K562 (cell line): ENCODE data around the gene NFIC. TPM values are rescaled to one million over a fixed set of nuclear protein-coding genes. Genes with fewer than 3 reads are reported as not detected.
A peak's percentile ranks its signal among the peaks of the same experiment; 100 is the strongest.

ENCODE experiments used
- BCOR ChIP-seq: fragments of 450-650 bp; IDR thresholded peaks from 2 replicates; pipeline ENCODE4 v1.6.1; 2016
- DLX4 ChIP-seq: fragments of 250-450 bp; sonication (Bioruptor Pico); IDR thresholded peaks from 2 replicates; pipeline ENCODE4 v1.6.1; 2021; ENCODE audit warnings: mild to moderate bottlenecking
- ESRRA ChIP-seq: fragments of 450-650 bp; IDR thresholded peaks from 2 replicates; pipeline ENCODE4 v1.6.1; 2014; ENCODE audit warnings: low read depth, mild to moderate bottlenecking, moderate library complexity, borderline replicate concordance
- HDAC2 ChIP-seq: fragments of 450-650 bp; IDR thresholded peaks from 2 replicates; pipeline ENCODE4 v1.6.1; 2016; ENCODE audit warnings: mild to moderate bottlenecking
- HMGN3 ChIP-seq: IDR thresholded peaks from 2 replicates; pipeline ENCODE4 v1.6.1; 2011; ENCODE audit warnings: borderline replicate concordance, low read depth, mild to moderate bottlenecking, mixed read lengths, low read length; ENCODE audit not compliant: insufficient read length; ENCODE audit errors: extremely low read depth
- KAT8 ChIP-seq: fragments of 450-650 bp; IDR thresholded peaks from 2 replicates; pipeline ENCODE4 v1.6.1; 2016; ENCODE audit warnings: low read depth, mild to moderate bottlenecking
- KLF6 ChIP-seq: fragments of 250-450 bp; sonication (Bioruptor Pico); IDR thresholded peaks from 2 replicates; pipeline ENCODE4 v1.4.0; 2020; ENCODE audit warnings: mild to moderate bottlenecking, moderate library complexity, borderline replicate concordance
- MTA1 ChIP-seq: fragments of 450-650 bp; IDR thresholded peaks from 2 replicates; pipeline ENCODE4 v1.6.1; 2017; ENCODE audit warnings: borderline replicate concordance
- NFIX ChIP-seq: fragments of 250-450 bp; sonication (Bioruptor Pico); IDR thresholded peaks from 2 replicates; pipeline ENCODE4 v1.4.0; 2020; ENCODE audit warnings: low read depth, mild to moderate bottlenecking, moderate library complexity
- NR2C2 ChIP-seq, 2 experiments: fragments of 200-800 bp in 1 of 2; sonication (Bioruptor generic) in 1 of 2; sonication (generic) in 1 of 2; formaldehyde crosslinking in 1 of 2; IDR thresholded peaks; 2 replicates each; pipeline versions ENCODE4 v1.6.1 to v1.8.0; 2016 to 2022; ENCODE audit warnings: mild to moderate bottlenecking in 1 of 2, missing compliant biosample characterization in 1 of 2, missing genetic modification characterization in 1 of 2, missing genetic modification reagents in 1 of 2
- NR4A1 ChIP-seq, 2 experiments: fragments of 250-450 bp in 1 of 2; fragments of 450-650 bp in 1 of 2; sonication (Bioruptor Pico) in 1 of 2; IDR thresholded peaks; 2 replicates each; pipeline versions ENCODE4 v1.4.0 to v1.6.1; 2016 to 2020; ENCODE audit warnings: mild to moderate bottlenecking in 2 of 2, missing compliant biosample characterization in 1 of 2, missing genetic modification characterization in 1 of 2, moderate library complexity in 1 of 2
- PREB ChIP-seq: sonication (generic); formaldehyde crosslinking; IDR thresholded peaks from 2 replicates; pipeline ENCODE4 v1.8.1; 2023; ENCODE audit warnings: mild to moderate bottlenecking, missing genetic modification reagents
- STAG1 ChIP-seq: sonication (generic); formaldehyde crosslinking; IDR thresholded peaks from 2 replicates; pipeline ENCODE4 v1.5.0; 2020; ENCODE audit warnings: missing genetic modification reagents, borderline replicate concordance
- U2AF2 ChIP-seq: fragments of 200-400 bp; formaldehyde crosslinking; optimal IDR thresholded peaks from 2 replicates; pipeline ENCODE3; 2017; ENCODE audit warnings: low read depth, mild to moderate bottlenecking, low read length
- ZBTB43 ChIP-seq: sonication (generic); formaldehyde crosslinking; IDR thresholded peaks from 2 replicates; pipeline ENCODE4 v1.8.0; 2023; ENCODE audit warnings: mild to moderate bottlenecking, missing genetic modification reagents
- ZNF121 ChIP-seq: sonication (generic); formaldehyde crosslinking; conservative IDR thresholded peaks from 2 replicates; pipeline ENCODE4 v1.8.0; 2022; ENCODE audit warnings: missing genetic modification reagents
- polyA plus RNA-seq, 8 experiments: library from polyadenylated mRNA; depleted of rRNA in 4 of 8; stranded (reverse) in 5 of 8; unstranded in 3 of 8; fragments of >200 nt; fragmentation: Nextera tagmentation in 2 of 8; fragmentation: Illumina TruSeq in 1 of 8; extraction: Ambion mirVana in 2 of 8; extraction: Trizol in 1 of 8; gene quantifications; 2 replicates each; pipeline versions ENCODE4 v1.2.1 to v1.2.3, GENCODE V29; 2011 to 2014; ENCODE audit warnings: inconsistent platforms in 1 of 8, missing spikeins in 1 of 8
- total RNA-seq, 7 experiments: library from RNA; depleted of rRNA in 6 of 7; stranded (reverse); fragments of >200 nt in 6 of 7; fragmentation: Illumina TruSeq in 2 of 7; extraction: Trizol in 2 of 7; gene quantifications; 2 replicates each; pipeline versions ENCODE4 v1.2.1 to v1.2.3, GENCODE V29; 2011 to 2021; ENCODE audit warnings: low replicate concordance in 1 of 7
- TF ChIP-seq, protein P1 (sequence below), 2 experiments: IDR thresholded peaks; 2 replicates each; pipeline ENCODE4 v1.6.1; 2011; ENCODE audit warnings: borderline replicate concordance in 1 of 2, control low read depth in 1 of 2, low read depth in 1 of 2, low read length in 1 of 2, mild to moderate bottlenecking in 1 of 2, mixed read lengths in 1 of 2, moderate library complexity in 1 of 2; ENCODE audit not compliant: insufficient read depth in 1 of 2, insufficient read length in 1 of 2, poor library complexity in 1 of 2, severe bottlenecking in 1 of 2; ENCODE audit errors: extremely low read depth in 1 of 2
- TF ChIP-seq, protein P2 (sequence below): sonication (generic); formaldehyde crosslinking; IDR thresholded peaks from 2 replicates; pipeline ENCODE4 v1.8.0; 2022; ENCODE audit warnings: missing genetic modification reagents, mild to moderate bottlenecking, borderline replicate concordance

Gene NFIC
- total and polyA plus RNA-seq, 9 of the 15 experiments (the other 6 are each of a cell fraction or from before 2014, with no cell fraction given): 0.71 to 62.1 (median 6.9) TPM

- TF ChIP-seq ESRRA (peak; percentile 34; the same call in 1 of the 2 replicates), PREB (no peak), HDAC2 (peak; percentile 74), BCOR (no peak), NR2C2 (CRISPR knock-in tag; IDR thresholded peaks at IDR 0.05) (no peak), NR2C2 (tag; IDR thresholded peaks at IDR 0.05) (peak; percentile 48; the same call in 1 of the 2 replicates), NR4A1 (CRISPR knock-in tag; IDR thresholded peaks at IDR 0.05) (no peak), NR4A1 (tag; IDR thresholded peaks at IDR 0.05) (no peak), HMGN3 (peak; percentile 65), STAG1 (no peak), U2AF2 (no peak), ZBTB43 (CRISPR knock-in tag) (no peak), NFIX (CRISPR knock-in tag) (no peak), KLF6 (CRISPR knock-in tag) (peak; percentile 51; the same call in 1 of the 2 replicates), MTA1 (peak; percentile 45; the same call in 1 of the 2 replicates), DLX4 (CRISPR knock-in tag) (no peak), ZNF121 (no peak), KAT8 (no peak)
- TF ChIP-seq, protein P1, sequence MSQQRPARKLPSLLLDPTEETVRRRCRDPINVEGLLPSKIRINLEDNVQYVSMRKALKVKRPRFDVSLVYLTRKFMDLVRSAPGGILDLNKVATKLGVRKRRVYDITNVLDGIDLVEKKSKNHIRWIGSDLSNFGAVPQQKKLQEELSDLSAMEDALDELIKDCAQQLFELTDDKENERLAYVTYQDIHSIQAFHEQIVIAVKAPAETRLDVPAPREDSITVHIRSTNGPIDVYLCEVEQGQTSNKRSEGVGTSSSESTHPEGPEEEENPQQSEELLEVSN (IDR thresholded peaks at IDR 0.05; ENCODE audit: borderline replicate concordance in 1 of 2, extremely low read depth in 1 of 2, insufficient read depth in 1 of 2, insufficient read length in 1 of 2, low read depth in 1 of 2, low read length in 1 of 2, poor library complexity in 1 of 2, severe bottlenecking in 1 of 2): peak; percentile 25 to 30
- TF ChIP-seq, protein P2, sequence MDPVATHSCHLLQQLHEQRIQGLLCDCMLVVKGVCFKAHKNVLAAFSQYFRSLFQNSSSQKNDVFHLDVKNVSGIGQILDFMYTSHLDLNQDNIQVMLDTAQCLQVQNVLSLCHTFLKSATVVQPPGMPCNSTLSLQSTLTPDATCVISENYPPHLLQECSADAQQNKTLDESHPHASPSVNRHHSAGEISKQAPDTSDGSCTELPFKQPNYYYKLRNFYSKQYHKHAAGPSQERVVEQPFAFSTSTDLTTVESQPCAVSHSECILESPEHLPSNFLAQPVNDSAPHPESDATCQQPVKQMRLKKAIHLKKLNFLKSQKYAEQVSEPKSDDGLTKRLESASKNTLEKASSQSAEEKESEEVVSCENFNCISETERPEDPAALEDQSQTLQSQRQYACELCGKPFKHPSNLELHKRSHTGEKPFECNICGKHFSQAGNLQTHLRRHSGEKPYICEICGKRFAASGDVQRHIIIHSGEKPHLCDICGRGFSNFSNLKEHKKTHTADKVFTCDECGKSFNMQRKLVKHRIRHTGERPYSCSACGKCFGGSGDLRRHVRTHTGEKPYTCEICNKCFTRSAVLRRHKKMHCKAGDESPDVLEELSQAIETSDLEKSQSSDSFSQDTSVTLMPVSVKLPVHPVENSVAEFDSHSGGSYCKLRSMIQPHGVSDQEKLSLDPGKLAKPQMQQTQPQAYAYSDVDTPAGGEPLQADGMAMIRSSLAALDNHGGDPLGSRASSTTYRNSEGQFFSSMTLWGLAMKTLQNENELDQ: no peak
Observed at GRCh38 chr19:3505598-3506383, 139.4 kb downstream of the NFIC start, which contains the start of gene FZR1 (continued).
